ENCODE measurements around the gene PRKCZ. TPM values are rescaled to one million over a fixed set of nuclear protein-coding genes. Genes with fewer than 3 reads are reported as not detected.

The PRKCZ gene
- total RNA-seq, 4 donors from 2014 or later = 3.1 to 5.4 (median 4.7) TPM

DNA sequence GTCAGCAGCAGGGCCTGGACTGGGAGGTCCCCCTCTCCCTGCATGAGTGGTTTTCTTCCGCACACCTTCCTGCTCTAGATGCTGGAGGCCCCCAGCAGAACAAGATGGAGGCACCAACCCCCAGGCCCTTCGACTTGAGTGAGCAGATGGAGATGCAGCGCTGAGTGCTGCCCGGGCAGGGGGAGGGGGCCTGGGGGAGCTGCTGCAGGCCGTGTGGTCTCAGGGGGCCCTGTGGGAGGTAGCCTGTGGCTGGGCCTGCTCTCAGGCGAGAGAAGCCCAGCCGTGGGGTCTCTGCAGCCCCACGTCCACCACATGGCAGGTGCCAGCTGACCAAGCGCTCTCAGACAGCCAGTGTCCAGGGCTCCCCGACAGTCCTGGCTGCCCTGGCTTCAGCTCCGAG, 145.6 kb downstream of the PRKCZ start:
- no peaks in the 10 kb centered on the region for H3K36me3 ChIP-seq
- no peaks in the 10 kb centered on the region for H3K9me3 ChIP-seq
- H3K27me3 ChIP-seq = no peaks in the 10 kb centered on the region
- no peak overlapping the region for H3K4me3 ChIP-seq
- peak overlapping the region; percentile 94 to 99 (median 98) for H3K27ac ChIP-seq (replicated peaks in 1 of 4)
- DNase-seq (ENCODE audit: extremely low spot score) = no peak
- intact Hi-C loops (cut with DNase I) = loop anchor here (1.0 to 5.0 kb wide), 2 partner anchors 37 to 186 kb away; no protein-coding TSS in a partner anchor
- TF ChIP-seq, protein P1, sequence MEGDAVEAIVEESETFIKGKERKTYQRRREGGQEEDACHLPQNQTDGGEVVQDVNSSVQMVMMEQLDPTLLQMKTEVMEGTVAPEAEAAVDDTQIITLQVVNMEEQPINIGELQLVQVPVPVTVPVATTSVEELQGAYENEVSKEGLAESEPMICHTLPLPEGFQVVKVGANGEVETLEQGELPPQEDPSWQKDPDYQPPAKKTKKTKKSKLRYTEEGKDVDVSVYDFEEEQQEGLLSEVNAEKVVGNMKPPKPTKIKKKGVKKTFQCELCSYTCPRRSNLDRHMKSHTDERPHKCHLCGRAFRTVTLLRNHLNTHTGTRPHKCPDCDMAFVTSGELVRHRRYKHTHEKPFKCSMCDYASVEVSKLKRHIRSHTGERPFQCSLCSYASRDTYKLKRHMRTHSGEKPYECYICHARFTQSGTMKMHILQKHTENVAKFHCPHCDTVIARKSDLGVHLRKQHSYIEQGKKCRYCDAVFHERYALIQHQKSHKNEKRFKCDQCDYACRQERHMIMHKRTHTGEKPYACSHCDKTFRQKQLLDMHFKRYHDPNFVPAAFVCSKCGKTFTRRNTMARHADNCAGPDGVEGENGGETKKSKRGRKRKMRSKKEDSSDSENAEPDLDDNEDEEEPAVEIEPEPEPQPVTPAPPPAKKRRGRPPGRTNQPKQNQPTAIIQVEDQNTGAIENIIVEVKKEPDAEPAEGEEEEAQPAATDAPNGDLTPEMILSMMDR (IDR thresholded peaks at IDR 0.05) = no peak
- TF ChIP-seq POLR2A (IDR thresholded peaks at IDR 0.05; ENCODE audit: low read depth) (no peak), EP300 (IDR thresholded peaks at IDR 0.05) (no peak), POLR2AphosphoS5 (IDR thresholded peaks at IDR 0.05) (no peak)
- WGBS = 80% methylated on average over 1 of the region's 11 CpGs
- H3K4me1 ChIP-seq = peaks cover 61 to 78% (median 72%) of the 10 kb centered on the region in 4 donors

DNA sequence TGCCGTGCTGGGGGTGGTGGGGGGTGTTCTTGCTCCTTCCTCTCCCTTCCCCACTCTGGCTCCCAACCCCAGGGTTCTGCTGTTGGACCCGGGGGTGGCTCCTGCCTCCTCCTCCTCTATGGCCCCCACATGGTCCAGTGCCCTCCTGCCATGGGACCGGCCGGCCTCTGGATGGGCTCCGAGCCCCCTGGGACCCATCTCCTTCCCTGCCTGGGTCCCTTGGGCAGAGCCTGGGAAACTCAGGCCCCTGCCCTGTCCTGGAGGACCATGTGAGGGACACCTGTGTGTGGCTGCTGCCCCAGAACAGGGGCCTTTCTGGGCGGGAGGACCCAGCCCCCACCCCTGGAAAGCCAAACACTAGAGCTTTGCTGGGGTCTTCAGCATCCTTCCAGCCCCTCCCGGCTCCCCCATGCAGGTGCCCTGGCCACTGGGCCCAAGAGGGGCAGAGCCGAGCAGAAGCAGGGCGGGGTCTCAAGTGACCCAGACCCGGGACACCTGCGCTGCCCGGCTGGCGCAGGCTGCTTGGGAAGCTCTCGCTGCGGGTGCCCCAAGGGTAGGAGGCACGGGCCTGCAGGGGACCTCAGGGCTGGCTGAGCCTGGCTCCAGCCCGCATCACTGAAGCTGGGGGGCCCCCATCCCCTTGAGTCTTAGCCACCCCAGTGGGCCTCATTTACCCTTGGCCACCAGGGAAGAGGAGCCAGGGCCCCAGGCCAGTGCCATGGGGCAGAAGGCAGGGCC, 146.9 kb downstream of the PRKCZ start:
- TF ChIP-seq, protein P1 (IDR thresholded peaks at IDR 0.05) = no peak
- TF ChIP-seq EP300 (IDR thresholded peaks at IDR 0.05) = no peak
- TF ChIP-seq POLR2AphosphoS5 (IDR thresholded peaks at IDR 0.05) = no peak
- TF ChIP-seq POLR2A (IDR thresholded peaks at IDR 0.05; ENCODE audit: low read depth) = no peak
- Histone ChIP-seq H3K4me3 (no peak overlapping the region), H3K27me3 (no peaks in the 10 kb centered on the region), H3K4me1 (peaks cover 48 to 70% (median 64%) of the 10 kb centered on the region in 4 donors), H3K9me3 (no peaks in the 10 kb centered on the region), H3K27ac (replicated peaks in 1 of 4) (peak overlapping the region; percentile 64 to 98 (median 88)), H3K36me3 (no peaks in the 10 kb centered on the region)
- DNase-seq (ENCODE audit: extremely low spot score) = no peak
- 72% methylated on average over 2 of the region's 17 CpGs for WGBS
- intact Hi-C loops (cut with DNase I) = loop anchor here (5.0 kb wide), 1 partner anchor 35 kb away; no protein-coding TSS in a partner anchor

DNA sequence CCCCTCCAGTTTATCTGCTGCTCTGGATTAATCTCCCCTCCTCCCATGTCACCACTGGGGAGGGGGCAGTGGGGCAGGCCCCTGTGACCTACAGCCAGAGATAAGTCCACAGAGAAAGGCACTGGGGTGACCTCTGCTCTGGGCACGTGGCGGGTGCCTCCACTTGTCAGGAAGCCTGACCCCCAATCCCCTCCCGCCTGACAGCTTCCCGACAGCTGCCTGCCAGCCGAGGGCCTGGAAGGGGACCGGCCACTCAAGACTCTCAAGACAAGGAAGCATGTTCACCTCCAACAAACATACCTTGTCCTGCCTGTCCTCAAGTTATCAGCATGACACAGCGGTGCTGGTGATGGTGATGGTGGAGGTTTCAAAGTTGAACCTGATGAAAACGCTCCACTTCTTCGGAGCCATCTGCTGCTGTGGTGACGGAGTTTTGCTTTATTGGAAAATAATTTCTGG, 147.5 kb downstream of the PRKCZ start:
- Histone ChIP-seq H3K36me3 (no peaks in the 10 kb centered on the region), H3K9me3 (no peaks in the 10 kb centered on the region), H3K27ac (replicated peaks in 1 of 4) (peak overlapping the region; percentile 85 to 98 (median 89)), H3K4me3 (no peak overlapping the region), H3K4me1 (peaks cover 42 to 64% (median 58%) of the 10 kb centered on the region in 4 donors), H3K27me3 (no peaks in the 10 kb centered on the region)
- 75% methylated on average over 7 of the region's 10 CpGs for WGBS
- TF ChIP-seq EP300 (IDR thresholded peaks at IDR 0.05) (no peak), POLR2AphosphoS5 (IDR thresholded peaks at IDR 0.05) (no peak), POLR2A (IDR thresholded peaks at IDR 0.05; ENCODE audit: low read depth) (no peak)
- TF ChIP-seq, protein P1 (IDR thresholded peaks at IDR 0.05) = no peak
- intact Hi-C loops (cut with DNase I) = loop anchor here (5.0 kb wide), 1 partner anchor 35 kb away; no protein-coding TSS in a partner anchor
- DNase-seq (ENCODE audit: extremely low spot score) = no peak

DNA sequence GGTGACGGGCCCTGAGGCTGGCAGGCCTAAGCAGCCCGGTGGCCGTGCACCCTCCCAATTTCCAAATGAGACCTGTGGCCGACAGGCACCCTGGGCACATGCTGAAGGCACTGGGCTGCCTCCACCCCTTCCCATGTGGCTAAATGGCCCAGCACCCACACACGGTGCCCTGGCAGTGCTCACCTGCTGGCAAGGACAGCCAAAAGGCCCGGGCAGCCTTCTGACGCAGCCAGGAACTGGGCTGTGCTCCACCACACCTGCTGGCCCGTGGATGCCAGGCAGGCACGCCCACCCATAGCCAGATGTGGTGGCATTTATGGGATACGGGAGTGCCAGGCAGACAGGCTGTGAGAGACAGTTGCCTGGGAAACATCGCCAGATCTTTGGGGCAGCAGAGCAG, 148.4 kb downstream of the PRKCZ start:
- Histone ChIP-seq H3K4me3 (peak overlapping the region in 3 of 4 donors; percentile 44 to 60 (median 52)), H3K4me1 (peaks cover 39 to 64% (median 57%) of the 10 kb centered on the region in 4 donors)
- DNase-seq (ENCODE audit: extremely low spot score) = no peak

More for the DNA sequence above, 148.4 kb downstream of the PRKCZ start:
- Histone ChIP-seq H3K27me3 (no peaks in the 10 kb centered on the region), H3K36me3 (no peaks in the 10 kb centered on the region), H3K27ac (replicated peaks in 1 of 4) (peak overlapping the region; percentile 85 to 98 (median 89)), H3K9me3 (no peaks in the 10 kb centered on the region)
- intact Hi-C loops (cut with DNase I) = loop anchor here (5.0 kb wide), 1 partner anchor 34 kb away; no protein-coding TSS in a partner anchor
- 66% methylated on average over 6 of the region's 11 CpGs for WGBS
- TF ChIP-seq POLR2A (IDR thresholded peaks at IDR 0.05; ENCODE audit: low read depth) (no peak), EP300 (IDR thresholded peaks at IDR 0.05) (no peak), POLR2AphosphoS5 (IDR thresholded peaks at IDR 0.05) (no peak)
- TF ChIP-seq, protein P1 (IDR thresholded peaks at IDR 0.05) = no peak

Measured in esophagus muscularis mucosa (tissue), 4 donors.